GM12801 (cell line): ENCODE data around the gene ENC1.

Experiments
- CTCF ChIP-seq: IDR thresholded peaks from one replicate; pipeline ENCODE4 v1.5.1; 2011; ENCODE audit warnings: control low read depth; ENCODE audit not compliant: insufficient read length; ENCODE audit errors: extremely low read depth

ENC1 gene

GRCh38 chr5:74595143-74595925 is 45.2 kb downstream of the ENC1 start:
- TF ChIP-seq CTCF = no peak

- no peak for TF ChIP-seq CTCF
Measured at GRCh38 chr5:74594137-74595040, 46.1 kb downstream of the ENC1 start.

- TF ChIP-seq CTCF = no peak
Measured at GRCh38 chr5:74589204-74590056, 51.1 kb downstream of the ENC1 start.

- no peak for TF ChIP-seq CTCF
Measured at GRCh38 chr5:74588415-74588814, 52.1 kb downstream of the ENC1 start.

- TF ChIP-seq CTCF = no peak
Measured at GRCh38 chr5:74587890-74588289, 52.6 kb downstream of the ENC1 start.

GRCh38 chr5:74587300-74587699 is 53.2 kb downstream of the ENC1 start:
- no peak for TF ChIP-seq CTCF

- TF ChIP-seq CTCF = no peak
Measured at GRCh38 chr5:74586856-74587255, 53.7 kb downstream of the ENC1 start.
